ENCODE data around the gene ADAM22. TPM values are rescaled to one million over a fixed set of nuclear protein-coding genes. Genes with fewer than 3 reads are reported as not detected.

Gene ADAM22
- total and polyA plus RNA-seq, 10 donors: 0.43 to 4.4 (median 3.0) TPM

DNA sequence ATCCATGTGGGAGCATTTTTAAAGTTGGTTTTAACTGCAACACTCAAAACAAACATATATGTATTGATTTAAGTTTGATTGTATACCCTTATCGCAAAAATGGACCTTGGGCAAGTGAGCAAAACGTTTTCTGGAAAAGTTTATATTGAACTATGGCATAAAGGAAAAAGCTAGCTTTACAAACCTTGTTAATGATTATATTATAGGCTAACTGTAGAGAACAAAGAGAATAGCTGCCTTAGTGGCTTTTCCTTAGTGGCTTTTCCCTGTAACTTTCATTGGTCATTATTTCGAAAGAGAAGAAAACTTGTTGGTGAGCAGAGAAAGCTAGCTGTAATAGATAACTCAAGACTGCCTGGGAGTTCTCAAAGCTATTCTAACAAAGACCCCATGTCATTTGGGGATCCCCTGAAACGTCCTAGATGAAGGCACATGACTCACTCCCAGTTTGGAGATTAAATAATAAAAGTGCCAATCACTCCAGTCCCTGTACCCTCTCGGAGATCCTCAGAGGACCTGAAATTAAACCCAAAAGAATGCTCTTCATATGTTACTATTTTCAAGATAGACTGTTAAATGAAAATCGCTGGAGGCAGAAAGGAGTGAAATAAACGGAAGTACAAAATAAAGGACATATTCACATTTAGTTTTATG lies 193.7 kb downstream of the ADAM22 start:
- no peak for TF ChIP-seq POLR2AphosphoS5 (IDR thresholded peaks at IDR 0.05)
- TF ChIP-seq, protein P1, sequence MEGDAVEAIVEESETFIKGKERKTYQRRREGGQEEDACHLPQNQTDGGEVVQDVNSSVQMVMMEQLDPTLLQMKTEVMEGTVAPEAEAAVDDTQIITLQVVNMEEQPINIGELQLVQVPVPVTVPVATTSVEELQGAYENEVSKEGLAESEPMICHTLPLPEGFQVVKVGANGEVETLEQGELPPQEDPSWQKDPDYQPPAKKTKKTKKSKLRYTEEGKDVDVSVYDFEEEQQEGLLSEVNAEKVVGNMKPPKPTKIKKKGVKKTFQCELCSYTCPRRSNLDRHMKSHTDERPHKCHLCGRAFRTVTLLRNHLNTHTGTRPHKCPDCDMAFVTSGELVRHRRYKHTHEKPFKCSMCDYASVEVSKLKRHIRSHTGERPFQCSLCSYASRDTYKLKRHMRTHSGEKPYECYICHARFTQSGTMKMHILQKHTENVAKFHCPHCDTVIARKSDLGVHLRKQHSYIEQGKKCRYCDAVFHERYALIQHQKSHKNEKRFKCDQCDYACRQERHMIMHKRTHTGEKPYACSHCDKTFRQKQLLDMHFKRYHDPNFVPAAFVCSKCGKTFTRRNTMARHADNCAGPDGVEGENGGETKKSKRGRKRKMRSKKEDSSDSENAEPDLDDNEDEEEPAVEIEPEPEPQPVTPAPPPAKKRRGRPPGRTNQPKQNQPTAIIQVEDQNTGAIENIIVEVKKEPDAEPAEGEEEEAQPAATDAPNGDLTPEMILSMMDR (IDR thresholded peaks at IDR 0.05 in 8 of 11, conservative IDR thresholded peaks at IDR 0.05 in 3 of 11): no peak
- Histone ChIP-seq H3K36me3 (no peaks in the 10 kb centered on the region), H3K27ac (no peak overlapping the region), H3K27me3 (replicated peaks in 1 of 7) (no peaks in the 10 kb centered on the region), H3K4me1 (no peaks in the 10 kb centered on the region), H3K9me3 (no peaks in the 10 kb centered on the region), H3K4me3 (no peak overlapping the region)
- no peak for DNase-seq
- 75 to 85% (median 80%) methylated on average over 7 of the region's 7 CpGs for WGBS, 5 donors
- intact Hi-C loops (cut with DNase I; ENCODE audit: low total_unique reads): no loop called here

DNA sequence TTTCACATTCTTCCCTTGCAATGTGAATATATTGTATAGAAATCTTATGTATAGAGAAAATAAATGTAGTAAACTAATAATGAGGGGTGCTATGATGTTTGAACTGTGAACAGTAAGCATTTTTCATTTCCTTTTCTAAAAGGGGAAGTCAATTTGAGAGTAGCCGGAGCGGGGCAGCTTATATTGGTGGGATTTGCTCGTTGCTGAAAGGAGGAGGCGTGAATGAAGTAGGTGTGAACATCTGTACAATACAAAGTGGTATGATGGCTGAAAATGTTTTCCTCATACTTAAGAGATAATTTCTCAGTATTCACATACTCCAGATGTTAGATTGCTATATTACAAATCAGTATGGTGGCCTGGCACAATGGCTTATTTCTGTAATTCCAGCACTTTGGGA lies 198.7 kb downstream of the ADAM22 start:
- 30 to 63% (median 45%) methylated on average over 4 of the region's 4 CpGs for WGBS, 5 donors
- Histone ChIP-seq H3K9me3 (no peaks in the 10 kb centered on the region), H3K36me3 (no peaks in the 10 kb centered on the region), H3K27ac (no peak overlapping the region), H3K27me3 (replicated peaks in 1 of 7) (no peaks in the 10 kb centered on the region), H3K4me3 (no peak overlapping the region), H3K4me1 (no peaks in the 10 kb centered on the region)
- TF ChIP-seq, protein P1 (IDR thresholded peaks at IDR 0.05 in 8 of 11, conservative IDR thresholded peaks at IDR 0.05 in 3 of 11): no peak
- no peak for TF ChIP-seq POLR2AphosphoS5 (IDR thresholded peaks at IDR 0.05)
- no peak for TF ChIP-seq POLR2A (IDR thresholded peaks at IDR 0.05)
- intact Hi-C loops (cut with DNase I; ENCODE audit: low total_unique reads): no loop called here
- no peak for DNase-seq

DNA sequence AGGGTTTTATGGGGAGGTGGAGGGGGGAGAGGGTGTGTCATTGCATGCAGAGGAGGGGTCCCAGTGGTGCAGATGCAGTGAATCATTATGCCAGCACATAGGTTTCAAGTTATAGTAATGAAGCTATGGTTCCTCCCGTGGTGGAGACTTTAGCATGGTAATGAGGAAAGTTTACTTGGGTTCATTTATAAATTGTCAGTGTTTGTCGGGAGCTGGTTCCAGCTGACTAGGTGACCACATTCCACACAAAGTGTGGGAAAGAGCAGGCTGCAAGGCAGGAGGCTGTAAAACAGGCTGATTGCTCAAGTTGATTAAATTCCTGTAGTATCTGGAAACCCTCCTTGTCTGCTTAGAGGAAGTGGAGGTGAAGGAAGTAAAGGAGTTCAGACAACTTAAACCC lies 206.9 kb downstream of the ADAM22 start:
- Histone ChIP-seq H3K4me3 (no peak overlapping the region), H3K27ac (no peak overlapping the region), H3K9me3 (no peaks in the 10 kb centered on the region), H3K36me3 (no peaks in the 10 kb centered on the region), H3K4me1 (no peaks in the 10 kb centered on the region), H3K27me3 (replicated peaks in 1 of 7) (no peaks in the 10 kb centered on the region)
- TF ChIP-seq, protein P1 (IDR thresholded peaks at IDR 0.05 in 8 of 11, conservative IDR thresholded peaks at IDR 0.05 in 3 of 11): no peak
- no peak for TF ChIP-seq POLR2A (IDR thresholded peaks at IDR 0.05)
- no peak for TF ChIP-seq POLR2AphosphoS5 (IDR thresholded peaks at IDR 0.05)
- intact Hi-C loops (cut with DNase I; ENCODE audit: low total_unique reads): no loop called here
- DNase-seq: no peak
- WGBS, 5 donors: 20 to 45% (median 41%) methylated on average over 2 of the region's 2 CpGs

DNA sequence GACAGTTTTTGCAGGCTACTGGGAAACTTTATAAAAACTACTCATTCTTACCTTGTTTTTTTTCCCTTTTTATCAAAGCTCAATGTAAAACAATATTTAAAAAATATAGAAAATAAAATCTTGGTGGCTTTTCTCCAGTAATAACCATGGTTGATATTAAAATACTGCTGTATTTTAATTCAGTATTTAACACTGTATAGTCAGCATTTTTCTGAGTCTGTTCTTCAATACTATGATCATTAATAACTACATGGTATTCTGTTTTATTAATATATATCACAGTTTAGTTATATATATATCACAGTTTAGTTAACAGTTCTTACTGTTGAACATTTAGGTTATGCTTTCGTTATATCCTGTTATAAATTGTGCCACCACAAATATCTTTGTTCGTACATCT lies 207.4 kb downstream of the ADAM22 start:
- Histone ChIP-seq H3K36me3 (no peaks in the 10 kb centered on the region), H3K27me3 (replicated peaks in 1 of 7) (no peaks in the 10 kb centered on the region), H3K4me1 (no peaks in the 10 kb centered on the region), H3K27ac (no peak overlapping the region), H3K4me3 (no peak overlapping the region), H3K9me3 (no peaks in the 10 kb centered on the region)
- no peak for DNase-seq
- no peak for TF ChIP-seq POLR2AphosphoS5 (IDR thresholded peaks at IDR 0.05)
- TF ChIP-seq, protein P1 (IDR thresholded peaks at IDR 0.05 in 8 of 11, conservative IDR thresholded peaks at IDR 0.05 in 3 of 11): no peak
- no peak for TF ChIP-seq POLR2A (IDR thresholded peaks at IDR 0.05)
- intact Hi-C loops (cut with DNase I; ENCODE audit: low total_unique reads): no loop called here
- WGBS, 5 donors: 86 to 99% (median 90%) methylated on average over 2 of the region's 2 CpGs

Data from spleen (tissue), 11 donors.